ENCODE measurements around the gene DCLRE1A.

DNA sequence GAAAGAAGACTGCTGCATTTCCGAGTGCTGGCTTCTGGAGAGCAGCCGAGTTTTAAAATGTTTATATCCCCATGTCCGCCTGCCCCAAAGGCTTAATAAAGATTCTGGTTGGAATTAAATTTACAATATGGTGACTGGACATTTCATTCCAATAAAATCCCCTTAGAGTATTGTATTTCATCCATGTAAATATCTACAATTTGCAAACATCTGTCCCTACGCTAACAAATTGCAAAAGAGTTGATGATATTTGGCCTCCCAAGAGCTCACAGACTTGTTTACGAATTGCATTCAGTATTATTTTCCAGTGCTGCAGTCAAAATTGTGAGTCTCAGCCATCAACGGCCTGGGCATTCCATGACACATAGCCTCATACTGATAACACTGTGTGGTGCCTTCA, 52.3 kb downstream of the DCLRE1A start:
- no peak for TF ChIP-seq EZH2 (IDR thresholded peaks at IDR 0.05; ENCODE audit: low read depth, unreplicated experiment)
- TF ChIP-seq, protein P1, sequence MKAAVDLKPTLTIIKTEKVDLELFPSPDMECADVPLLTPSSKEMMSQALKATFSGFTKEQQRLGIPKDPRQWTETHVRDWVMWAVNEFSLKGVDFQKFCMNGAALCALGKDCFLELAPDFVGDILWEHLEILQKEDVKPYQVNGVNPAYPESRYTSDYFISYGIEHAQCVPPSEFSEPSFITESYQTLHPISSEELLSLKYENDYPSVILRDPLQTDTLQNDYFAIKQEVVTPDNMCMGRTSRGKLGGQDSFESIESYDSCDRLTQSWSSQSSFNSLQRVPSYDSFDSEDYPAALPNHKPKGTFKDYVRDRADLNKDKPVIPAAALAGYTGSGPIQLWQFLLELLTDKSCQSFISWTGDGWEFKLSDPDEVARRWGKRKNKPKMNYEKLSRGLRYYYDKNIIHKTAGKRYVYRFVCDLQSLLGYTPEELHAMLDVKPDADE (IDR thresholded peaks at IDR 0.05): no peak
- TF ChIP-seq, protein P2, sequence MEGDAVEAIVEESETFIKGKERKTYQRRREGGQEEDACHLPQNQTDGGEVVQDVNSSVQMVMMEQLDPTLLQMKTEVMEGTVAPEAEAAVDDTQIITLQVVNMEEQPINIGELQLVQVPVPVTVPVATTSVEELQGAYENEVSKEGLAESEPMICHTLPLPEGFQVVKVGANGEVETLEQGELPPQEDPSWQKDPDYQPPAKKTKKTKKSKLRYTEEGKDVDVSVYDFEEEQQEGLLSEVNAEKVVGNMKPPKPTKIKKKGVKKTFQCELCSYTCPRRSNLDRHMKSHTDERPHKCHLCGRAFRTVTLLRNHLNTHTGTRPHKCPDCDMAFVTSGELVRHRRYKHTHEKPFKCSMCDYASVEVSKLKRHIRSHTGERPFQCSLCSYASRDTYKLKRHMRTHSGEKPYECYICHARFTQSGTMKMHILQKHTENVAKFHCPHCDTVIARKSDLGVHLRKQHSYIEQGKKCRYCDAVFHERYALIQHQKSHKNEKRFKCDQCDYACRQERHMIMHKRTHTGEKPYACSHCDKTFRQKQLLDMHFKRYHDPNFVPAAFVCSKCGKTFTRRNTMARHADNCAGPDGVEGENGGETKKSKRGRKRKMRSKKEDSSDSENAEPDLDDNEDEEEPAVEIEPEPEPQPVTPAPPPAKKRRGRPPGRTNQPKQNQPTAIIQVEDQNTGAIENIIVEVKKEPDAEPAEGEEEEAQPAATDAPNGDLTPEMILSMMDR (conservative IDR thresholded peaks at IDR 0.05; ENCODE audit: low read depth in 2 of 2): no peak
- TF ChIP-seq POLR2AphosphoS5 (IDR thresholded peaks at IDR 0.05; ENCODE audit: low read depth): no peak
- no peak for TF ChIP-seq JUNB (IDR thresholded peaks at IDR 0.05; ENCODE audit: unreplicated experiment)

Measured in GM23338 (cell line).